COLO829 (cell line): ENCODE measurements around the gene AGXT.

ENCODE experiments used
- DNase-seq: peaks from one replicate; pipeline ENCODE4 v3.0.0; 2012; ENCODE audit warnings: low spot score

Gene AGXT

GRCh38 chr2:240898108-240898730 is 29.6 kb downstream of the AGXT start:
- DNase-seq, result no peak

DNA sequence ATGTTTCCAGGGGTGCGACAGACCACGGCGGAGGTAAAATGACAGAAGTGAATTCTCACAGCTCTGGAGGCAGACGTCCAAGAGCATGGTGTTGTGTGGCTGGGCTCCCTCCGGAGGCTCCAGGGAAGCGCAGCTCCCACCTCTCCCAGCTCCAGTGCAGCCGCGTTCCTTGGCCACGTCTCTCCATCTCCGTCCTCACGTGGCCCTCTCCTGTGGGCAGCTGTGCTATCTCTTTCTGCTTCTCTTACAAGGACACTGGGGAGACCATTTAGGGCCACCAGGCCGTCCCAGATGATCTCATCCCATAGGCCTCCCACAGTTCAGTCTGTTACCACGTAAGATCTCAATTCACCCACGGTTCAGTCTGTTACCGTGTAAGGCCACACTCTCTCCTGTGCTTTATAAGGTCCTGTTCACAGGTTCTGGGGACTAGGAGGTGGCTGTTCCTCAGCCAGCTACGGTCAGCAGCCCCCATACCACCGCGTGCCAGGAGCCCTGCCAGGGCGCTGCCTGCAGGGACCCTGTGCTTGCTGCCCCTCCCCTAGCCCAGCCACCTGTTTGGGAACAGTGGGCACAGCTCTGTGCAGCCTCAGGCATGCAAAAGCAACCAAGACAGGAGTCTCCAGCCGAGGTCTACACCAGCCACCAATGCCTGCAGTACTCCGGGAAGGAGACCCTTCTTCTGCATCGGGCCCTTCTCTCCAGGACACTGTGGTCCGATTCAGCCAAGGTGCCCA is 30.3 kb downstream of the AGXT start:
- DNase-seq, result no peak

- DNase-seq, result no peak
These were observed 30.8 kb downstream of the AGXT start for GRCh38 chr2:240899468-240899865.

- DNase-seq, result no peak
These were observed 31.7 kb downstream of the AGXT start for GRCh38 chr2:240900141-240900860.

DNA sequence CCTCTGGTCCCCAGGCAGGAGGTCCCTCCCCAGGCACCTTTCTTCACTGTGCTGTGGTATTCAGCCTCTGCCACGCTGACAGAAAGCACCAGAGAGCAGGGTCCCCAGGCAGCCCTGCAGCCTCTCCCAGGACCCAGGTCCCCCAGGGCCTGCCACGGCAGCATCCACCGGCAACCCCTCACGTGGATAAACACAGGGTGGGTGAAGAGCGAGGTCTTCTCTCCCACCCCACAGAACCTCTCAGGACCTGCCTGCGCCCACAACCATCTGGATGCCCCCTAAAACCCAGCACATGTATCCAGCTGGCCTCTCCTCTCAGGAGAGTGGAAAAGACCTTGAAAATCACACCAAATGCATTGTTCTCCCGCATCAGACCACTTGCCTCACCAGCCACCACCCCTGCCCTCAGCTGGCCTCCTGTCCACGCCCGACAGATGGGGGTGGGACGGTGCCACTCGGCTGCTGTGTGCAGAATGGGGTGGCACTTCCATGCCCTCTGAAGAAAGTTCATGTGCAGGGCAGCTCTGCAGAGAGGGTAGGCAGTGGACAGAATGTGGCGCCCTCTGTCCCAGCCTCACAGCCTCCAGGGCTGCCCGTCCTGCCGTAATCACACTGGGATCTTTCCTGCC is 33.5 kb downstream of the AGXT start:
- no peak for DNase-seq

GRCh38 chr2:240902615-240903041 is 34.0 kb downstream of the AGXT start:
- DNase-seq, result no peak

DNA sequence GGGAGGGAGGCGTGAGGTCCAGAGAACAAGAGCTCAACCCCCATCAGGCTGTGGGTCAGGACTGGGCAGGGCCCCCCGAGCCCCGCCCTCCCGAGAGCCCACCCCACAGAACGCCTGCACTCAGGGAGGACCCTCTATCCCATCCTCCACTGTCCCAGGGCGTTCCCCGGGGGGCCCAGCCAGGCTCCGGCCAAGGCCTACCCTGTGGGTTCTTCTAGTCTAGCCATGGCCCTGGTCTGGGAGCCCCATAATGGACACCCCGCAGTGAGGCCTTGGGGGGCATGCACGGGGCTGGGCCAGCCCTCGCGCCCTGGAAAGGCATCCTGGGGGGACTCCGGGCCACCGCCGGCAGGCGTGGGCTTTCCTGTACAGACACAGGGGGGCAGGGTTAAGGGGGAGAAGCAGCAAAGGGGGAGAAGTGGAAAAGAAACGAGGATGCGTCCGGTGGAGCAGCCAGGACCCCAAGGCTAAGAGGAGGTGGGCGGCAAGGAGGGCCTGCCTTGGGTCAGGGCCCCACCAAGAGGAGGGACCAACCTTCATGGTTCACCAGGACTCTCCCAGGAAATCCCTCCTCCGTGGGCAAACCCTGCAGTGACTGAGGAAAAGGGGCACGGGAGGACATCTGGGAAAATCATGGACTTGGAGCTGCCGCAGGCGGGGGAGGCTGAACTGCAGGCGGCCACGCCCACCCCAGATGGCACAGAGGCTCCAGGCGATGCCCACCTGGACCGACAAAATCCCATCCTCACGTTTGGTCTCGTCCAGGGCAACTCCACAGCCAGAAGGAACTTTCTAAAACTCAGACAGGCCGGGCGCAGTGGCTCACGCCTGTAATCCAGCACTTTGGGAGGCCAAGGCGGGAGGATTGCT is 34.8 kb downstream of the AGXT start:
- DNase-seq, result no peak

- DNase-seq, result no peak
These were observed 35.9 kb downstream of the AGXT start for GRCh38 chr2:240904216-240905175.

DNA sequence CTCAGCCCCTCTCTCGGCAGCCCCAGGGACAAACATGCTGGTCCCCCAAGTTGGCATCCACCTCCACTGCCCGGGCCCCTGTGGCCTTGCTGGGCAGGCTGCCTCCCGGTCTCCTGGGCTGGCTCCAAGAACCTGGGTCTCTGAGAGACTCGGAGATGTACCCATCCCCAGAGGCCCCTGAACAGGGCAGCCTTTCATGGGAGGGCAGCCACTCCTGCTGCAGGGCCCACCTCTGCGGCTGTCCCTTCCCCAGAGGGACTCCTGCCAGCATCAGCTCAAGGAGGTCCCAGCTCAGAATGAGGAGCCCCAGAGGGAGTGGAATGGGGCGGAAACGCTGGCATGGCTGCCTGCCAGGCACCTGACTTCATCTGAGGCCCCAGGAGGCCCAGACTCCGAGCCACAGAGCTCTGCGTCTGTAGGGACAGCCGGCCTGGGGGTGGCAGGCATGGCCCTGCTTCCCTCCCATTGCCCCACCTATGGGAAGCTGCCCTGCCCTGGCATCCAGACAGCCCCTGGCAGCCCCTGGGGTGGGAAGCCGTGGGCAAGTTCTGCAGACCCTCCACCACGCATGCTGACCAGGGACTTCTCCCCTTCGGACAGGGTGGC is 36.7 kb downstream of the AGXT start:
- no peak for DNase-seq

DNA sequence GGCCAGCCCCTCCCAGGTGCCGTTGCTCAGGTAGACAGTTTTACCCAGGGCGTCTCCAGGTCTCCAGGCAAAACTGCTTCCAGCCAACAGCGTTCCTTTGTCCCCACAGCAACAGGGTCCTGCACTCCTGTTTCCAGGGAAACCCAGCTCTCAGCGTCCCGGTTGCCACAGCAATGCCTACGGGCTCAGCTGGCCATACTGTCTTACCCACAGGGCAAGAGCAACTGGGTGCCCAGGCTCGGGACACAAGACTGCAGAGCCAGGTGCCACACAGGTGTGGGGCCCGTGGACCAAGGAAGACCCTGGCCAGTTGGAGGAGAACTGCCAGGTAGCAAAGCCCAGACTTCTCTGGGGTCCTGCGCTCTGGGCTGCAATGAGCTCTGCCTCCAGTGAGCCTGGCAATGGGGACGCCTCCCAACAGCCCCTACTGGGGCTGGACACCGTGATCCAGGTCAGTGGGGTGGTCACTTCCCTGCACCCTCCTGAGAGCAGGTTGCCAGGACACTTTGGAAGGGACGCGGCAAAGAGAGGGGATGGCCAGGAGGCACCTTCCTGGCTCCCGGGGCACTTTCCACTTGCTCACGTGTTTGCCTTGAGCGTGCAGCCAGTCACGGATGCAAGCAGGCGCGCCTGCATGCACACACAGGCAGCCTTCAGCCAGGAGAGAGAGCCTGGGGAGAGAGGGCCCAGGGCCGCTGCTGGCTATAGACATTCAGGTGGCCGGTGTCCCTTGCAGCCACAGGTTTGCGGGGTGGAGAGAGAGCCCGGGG is 37.7 kb downstream of the AGXT start, which contains the start of gene CROCC2:
Gene CROCC2 (plus strand): TSS at position 196 of the 770 bp plus-strand sequence. CDS start 178 bp downstream, at position 374.
- no peak for DNase-seq

DNA sequence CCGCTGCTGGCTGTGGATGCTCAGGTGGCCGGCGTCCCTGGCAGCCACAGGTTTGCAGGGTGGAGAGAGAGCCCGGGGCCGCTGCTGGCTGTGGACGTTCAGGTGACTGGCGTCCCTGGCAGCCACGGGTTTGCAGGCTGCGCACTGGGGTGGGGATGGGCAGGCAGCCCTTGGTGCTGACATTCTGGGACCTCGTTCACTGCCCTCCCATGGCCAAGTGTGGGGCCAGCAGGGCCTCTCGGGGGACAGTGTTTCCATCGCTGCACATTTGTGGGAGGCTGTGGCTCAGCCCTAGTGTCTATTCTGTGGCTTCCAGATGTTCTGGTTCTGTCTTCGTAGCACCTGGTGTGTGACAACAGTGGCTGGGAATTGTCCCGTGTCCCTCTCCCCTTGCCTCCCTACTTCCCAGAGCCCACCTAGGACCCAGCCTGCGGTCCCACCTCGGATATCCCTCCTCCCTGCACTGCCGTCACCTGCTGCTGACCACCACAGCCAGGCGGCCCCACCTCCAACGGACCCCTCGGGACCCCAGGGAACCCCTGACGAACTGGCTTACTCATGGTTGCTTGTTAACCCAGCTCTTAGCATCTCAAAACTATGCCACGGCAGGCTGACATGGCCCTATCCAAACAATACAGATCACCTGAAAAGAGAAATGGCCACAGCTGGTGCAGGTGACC is 38.4 kb downstream of the AGXT start:
- no peak for DNase-seq

GRCh38 chr2:240909216-240909974 is 40.8 kb downstream of the AGXT start:
- DNase-seq, result no peak

GRCh38 chr2:240911641-240912265 is 43.1 kb downstream of the AGXT start:
- peak; percentile 33 for DNase-seq

DNA sequence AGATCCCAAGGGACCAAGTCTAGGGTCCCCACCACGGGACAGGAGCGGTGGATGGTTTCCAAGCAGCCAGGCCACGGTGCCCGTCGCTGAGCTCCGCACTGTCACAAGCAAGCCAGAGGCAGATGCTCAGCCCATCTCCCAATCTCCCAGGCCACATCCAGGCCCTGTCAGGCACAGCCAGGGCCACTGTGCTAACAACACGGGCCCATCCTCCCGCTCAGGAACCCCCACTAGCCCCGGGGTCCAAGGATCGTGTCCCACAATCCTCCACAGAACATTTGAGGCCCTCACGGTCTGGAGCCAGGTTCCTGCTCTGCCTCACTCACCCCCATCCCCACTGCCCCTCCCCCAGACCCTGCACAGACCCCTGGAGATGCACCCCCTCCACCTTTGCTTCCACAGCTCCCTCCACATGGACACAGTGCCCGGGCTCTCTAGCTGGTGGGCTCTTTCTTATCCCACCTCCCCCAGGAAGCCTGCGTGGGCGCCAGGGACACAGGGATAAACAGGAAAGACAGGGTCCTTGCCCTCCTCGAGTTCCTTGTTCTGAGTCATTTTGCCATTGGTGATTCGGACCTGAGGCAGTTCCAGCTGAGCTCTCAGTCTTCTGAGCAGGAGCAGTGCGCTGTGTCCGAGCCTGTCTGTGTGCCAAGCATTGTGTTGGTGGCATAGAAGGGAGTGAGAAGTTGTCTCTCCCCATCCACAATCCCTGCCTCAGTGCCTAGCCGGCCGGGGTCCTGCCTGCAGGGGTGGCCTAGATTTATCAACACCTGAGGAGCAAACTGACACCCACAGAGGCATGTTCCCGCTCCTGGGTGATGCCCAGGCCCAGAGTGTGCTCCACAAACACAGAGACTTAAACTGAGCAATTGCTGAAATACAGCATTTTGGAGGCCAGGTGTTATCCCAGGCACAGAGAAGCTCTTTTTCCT is 44.5 kb downstream of the AGXT start:
- no peak for DNase-seq

DNA sequence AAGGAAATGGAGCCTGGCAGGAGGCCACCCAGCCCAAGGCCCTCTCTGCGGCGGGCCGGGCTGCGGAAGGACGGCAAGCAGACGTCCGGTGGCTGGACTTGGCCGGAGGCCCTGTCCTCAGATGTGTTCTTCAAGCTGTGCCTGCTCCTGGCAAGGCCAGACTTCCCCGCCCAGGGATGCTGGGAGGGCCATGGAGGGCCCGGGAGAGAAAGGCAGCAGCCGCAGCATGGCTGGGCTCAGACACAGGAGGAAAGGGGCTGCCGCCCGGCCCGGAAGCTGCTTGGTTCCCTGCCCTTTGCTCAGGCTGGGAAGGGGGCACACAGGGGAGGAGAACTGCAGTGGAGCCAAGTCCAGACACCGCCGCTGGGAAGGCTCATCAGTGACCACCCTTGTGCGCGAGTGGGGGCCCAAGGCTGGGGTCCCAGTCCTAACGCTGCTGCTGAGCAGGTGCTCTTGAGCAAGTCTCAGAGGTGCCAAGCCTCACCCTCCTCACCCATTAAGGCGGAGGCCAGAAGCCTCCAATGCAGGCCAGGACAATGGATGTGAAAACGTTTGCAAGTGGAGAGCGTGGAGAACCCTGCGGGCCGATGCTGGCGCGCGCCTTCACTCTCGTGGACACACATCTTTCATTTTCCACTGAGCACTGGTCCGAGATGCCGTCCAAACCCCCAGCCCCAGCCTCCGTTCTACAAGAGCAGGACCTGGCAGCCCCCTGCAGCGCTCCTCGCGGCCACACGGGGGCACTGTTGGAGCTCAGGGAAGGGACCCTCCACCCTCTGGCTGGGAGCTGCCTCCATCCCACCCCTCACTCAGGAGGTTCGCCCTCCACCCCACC is 45.4 kb downstream of the AGXT start:
- peak; percentile 38 for DNase-seq
